Fibroblast of skin of scalp (primary cell): ENCODE results near the gene ATP11A.
"Not testable (repeated sequence)": the region's sequence is repeated elsewhere in the genome, so short reads cannot be mapped to it uniquely, and the experiment has no call there.

Experiments
- DNase-seq: peaks from one replicate; pipeline ENCODE4 v3.0.0-alpha.2; 2013

The ATP11A gene

DNA sequence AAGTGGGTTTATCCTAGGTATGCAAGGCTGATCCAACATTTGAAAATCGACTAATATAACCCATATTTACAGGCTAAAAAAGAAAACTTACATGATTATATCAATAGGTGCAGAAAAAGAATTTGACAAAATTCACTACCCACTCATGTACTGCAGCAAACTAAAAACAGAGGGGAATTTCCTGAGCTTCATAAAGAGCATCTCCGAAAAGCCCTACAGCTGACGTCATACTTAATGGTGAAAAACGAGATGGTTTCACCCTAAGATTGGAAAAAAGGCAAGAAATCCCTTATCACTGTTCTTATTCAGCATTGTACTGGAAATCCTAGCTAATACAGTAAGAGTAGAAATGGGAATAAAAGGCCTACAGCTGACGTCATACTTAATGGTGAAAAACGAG lies 111.0 kb downstream of the ATP11A start:
- not testable (repeated sequence) for DNase-seq

DNA sequence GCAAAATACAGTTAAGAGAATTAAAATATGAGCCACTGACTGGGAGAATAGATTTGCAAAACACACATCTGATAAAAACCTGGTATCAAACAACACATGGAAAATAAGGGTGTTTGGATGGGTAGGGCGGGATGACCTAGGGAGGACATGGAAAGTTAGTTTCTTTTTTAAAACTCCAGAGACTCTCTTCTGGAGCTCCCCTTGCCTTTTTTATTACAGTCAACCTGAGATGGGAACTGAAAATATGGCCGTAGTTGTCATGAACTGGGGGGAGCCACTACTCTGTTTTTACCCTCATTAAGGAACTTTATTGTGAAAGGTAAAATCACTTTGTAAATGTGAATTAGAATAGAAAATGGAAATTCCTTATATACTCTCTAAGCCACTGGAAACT lies 113.0 kb downstream of the ATP11A start:
- no peak for DNase-seq

DNA sequence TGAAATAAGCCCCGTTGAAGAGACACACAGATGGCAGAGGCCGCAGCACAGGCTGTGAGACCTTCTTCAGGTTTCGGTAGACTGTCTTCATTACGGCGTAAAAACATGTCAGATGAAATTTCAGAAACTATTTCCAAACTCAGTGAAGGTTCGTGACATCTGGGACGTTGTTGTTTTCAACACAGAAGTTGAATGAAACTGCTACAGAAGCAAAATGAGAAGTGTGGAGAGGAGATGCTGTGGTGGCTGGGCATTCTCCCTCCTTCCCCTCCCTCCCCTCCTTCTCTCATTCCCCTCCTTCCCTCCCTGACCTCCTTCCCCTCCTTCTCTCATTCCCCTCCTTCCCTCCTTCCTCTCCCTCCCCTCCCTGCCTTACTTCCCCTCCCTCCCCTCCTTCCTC lies 113.6 kb downstream of the ATP11A start:
- no peak for DNase-seq

DNA sequence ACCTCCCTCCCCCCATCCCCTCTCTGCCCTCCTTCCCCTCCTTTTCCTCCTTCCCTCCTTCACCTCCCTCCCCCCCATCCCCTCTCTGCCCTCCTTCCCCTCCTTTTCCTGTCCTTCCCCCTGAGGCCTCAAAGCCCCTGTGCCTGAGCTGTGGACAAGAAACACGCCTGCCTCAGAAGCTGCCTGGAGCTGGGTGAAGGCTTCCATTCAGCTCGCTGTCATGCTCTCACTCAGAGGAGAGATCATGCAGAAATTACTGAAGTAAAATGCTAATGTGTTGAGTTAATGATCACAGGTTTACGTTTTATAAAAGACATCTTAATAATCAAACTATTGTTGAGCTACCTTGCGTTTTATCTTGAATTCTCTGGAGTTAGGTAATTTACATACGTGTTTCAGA lies 114.5 kb downstream of the ATP11A start:
- no peak for DNase-seq

DNA sequence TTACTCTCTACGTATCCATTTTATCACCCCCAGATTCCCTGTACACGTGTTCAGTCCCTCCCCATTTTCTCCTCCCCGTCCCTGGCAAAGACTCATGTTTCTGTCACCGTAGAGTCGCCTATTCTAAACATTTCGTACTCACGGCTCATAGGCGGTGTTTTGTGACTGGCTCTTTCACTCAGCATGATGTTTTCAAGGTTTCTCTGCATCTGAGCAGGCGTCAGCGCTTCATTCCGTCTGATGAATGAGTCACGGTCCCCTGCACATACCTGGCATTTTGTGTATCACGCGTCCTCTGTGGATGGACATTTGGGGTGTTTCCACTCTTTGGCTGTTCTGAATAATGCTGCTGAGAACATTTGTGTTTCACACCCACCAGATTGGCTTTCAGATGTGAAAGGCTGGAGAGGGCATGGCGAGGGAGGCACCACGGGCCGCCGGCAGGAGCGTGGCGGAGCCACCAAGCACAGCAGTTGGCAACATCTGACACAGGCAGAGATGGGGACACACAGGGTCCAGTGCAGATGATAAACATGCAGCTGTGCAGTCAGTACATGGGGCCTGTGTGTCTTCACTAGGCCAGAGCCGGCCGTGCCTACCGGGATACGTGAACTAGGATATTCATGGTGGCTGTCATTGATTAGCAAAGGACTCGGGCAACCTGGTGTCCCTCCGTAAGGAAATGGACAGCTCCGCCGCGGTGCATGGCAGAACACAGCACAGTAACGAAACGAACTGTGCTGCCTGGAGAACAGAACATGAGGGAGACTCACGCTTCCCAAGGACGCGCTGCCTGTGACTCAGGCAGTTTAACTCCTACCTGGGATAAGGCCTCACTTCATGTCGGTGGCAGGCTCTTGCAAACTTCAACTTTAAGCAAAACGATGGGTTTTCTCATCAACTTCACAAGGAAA lies 117.2 kb downstream of the ATP11A start:
- DNase-seq, result no peak

DNA sequence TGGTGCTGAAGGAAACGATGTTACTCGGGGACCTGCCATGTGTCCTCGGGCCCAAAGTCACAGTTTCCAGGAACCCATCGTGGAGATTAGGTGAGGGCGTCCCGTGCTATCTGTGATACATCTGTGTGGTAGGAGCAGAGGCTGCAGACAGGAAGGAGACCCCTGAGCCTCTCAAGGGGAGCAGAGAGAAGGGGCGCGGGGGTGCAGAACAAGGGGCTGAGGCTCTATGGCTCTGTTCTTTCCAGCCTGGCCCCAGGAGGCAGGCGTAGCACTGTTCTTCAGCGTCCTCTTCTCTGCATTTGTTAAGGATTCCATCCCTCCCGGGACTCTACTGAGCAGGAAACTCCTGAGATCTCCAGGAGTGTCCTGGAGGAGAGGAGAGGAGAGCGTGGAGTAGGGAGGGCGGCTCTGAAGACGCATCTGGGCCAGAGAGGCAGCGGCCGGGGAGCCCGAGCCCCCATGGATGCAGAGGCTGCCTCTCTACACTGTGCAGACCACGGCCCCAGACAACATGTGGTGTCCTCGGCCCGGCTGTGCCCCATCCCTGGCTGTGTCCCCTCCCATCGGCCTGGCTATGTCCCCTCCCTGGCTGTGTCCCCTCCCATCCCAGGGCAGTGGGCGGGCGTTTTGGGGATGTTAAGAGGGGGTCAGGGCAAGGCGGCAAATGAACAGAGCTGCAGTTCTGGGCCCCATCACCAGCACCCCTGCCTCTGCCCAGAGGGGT lies 118.0 kb downstream of the ATP11A start:
- DNase-seq, result no peak

DNA sequence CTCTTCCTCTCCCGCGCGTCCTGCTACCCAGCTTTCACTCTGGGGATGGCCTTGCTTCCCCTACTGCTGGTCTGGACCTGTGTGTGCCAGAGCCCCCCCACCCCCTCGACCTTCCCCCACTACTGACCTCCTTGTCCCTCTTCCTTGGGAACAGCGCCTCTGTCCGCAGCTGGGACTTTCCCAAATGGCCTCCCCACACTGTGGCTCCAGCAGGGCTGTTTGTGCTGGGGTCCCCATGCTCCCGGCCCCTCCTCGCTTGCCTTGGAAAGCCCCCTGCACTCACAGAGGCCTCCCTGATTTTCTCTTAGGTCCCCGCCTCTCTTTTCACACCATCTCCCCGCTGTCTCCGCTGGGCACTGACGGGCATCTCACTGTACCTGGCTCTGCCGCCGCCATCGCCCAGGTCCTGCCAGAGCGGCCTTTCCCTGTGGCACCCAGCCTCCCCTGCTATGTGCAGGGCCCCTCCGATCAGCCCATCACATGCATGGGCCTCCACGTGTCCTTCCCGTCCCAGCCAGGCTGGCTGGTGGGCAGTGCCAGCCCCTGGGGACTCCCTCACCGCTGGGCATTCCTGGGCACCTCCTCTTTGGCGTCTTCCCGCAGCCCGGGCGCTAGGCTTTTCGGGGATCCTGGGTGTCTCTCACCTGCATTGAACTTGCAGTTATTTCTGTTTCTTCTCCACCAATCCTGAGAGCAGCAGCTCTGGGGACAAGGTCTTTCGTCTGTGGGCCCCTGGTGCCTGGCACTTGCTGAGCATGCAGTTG lies 118.7 kb downstream of the ATP11A start:
- no peak for DNase-seq

DNA sequence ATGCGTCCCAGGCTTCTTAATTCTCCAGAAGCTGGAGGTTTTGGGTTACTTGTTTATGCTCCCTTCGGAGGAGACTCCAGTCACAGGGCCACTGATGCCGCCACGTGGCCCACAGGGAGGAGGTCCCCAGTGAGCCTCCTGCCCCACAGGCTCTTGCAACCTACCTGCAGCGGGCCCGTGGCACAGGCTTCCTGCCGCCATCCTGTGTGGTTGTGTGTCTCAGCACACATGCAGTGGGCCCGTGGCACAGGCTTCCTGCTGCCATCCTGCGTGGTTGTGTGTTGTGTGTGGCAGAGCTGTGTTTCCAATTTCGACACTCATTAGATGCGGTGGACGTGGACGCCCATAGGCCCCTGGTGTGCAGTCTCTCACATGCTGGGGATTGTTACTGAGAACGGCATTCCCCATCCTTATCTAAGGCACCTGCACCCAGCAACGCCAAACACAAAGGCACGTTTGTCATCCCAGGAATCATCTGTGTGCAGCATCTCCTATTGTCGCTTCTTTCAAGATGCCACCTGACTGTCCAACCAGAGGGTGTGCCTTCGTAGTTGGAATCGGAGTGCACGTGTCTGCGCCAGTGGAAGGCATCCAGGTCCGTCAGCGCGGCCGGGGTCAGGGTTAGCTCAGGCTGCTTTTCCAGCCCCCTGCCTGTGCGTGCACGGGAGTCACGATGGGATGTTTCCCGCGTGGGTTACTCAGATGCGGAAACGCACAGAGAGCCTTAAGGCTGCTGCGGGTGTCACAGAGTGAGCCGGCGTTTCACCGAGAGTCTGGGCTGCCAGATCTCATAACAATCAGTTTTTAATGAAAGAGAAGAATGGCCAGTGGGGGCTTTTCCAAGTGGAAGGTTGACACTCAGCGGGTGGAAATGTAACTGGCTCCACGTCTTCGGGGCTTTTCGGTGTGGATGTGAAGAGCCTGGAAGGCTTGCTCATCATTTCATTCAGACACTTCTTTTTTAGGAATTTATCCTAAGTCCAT lies 119.8 kb downstream of the ATP11A start:
- no peak for DNase-seq

DNA sequence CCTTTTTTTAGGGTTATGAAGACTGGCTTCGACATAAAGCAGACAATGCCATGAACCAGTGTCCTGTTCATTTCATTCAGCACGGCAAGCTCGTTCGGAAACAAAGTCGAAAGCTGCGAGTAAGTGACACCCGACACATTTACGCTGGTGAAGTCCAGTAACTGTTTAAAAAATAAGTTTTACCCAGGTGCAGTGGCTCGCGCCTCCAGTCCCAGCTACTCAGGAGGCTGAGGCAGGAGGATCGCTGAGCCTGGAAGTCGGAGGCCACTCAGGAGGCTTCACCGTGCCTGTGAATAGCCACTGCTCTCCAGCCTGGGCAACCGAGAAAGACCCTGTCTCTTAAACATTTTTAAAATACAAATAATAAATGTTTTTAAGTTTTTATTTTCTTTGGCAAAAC lies 120.8 kb downstream of the ATP11A start:
- no peak for DNase-seq

DNA sequence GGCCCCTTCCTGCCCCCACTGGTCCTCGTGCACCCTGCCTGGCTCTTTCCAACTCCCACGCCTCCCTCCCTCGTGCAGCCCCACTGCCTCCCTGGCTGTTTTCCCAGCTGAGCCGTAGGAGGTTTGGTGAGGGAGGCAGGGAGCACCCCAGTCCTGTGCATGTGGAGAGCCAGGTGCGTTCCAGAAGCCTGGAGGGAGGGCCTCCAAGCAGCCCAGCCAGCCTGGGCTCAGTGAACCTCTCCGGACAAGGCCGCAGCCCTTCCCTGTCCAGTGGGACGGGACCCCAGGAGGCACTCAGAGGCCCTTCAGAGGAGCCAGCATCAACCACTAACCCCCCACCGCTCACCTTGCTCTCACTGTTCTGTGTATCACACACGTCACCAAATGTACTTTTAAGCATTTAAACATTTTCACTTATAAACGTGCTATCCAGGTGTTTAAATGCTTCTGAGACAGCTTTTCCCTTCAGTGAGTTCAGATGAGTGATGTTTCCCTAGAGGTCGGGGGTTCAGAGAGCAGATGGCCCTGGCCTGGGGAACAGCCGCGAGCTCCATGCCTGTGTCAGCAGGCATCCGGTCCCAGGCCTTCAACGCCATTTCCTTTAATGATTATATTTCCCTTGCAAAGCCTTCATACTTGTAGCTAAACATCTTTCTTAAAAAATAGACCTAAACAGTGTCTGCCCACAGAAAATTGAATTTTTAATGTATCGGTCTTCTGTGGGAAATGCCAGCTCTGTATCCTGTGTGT lies 122.6 kb downstream of the ATP11A start:
- no peak for DNase-seq

DNA sequence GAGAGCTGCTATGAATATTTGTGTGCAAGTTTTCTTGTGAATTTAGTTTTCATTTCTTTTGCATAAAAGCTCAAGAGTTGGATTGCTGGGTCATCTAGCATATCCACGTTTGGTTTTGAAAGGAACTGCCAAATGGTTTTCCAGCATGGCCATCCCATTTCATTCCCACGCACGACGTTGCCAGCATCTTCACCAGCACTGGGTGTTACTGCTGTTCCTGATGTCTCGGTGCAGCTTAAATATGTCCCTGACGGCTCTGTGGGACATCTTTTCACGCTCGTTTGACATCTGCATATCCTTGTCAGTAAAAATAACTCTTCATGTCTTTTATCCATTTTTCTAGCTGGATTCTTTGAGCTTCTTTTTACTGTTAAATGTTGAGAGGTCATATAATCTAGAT lies 123.7 kb downstream of the ATP11A start:
- no peak for DNase-seq

DNA sequence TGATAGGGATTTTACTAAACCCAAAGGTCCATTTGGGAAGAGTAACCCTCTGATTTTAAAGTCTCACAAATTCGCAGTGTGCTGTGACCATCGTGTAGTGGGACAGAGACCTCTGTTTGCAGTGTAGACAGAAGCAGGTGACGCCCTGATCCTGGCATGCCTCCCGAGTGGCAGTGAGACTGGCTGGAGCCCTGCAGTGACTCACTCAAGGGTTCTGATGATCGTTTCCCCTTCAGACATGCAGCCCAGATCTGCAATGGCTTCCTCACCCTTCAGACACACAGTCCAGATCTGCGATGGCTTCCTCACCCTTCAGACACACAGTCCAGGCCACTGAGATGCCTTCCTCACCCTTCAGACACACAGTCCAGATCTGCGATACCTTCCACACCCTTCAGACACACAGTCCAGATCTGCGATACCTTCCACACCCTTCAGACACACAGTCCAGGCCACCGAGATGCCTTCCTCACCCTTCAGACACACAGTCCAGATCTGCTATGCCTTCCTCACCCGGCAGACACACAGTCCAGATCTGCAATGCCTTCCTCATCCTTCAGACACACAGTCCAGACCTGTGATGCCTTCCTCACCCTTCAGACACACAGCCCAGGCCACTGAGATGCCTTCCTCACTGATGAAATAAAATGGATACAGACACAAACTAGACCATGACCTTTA lies 125.2 kb downstream of the ATP11A start:
- no peak for DNase-seq

DNA sequence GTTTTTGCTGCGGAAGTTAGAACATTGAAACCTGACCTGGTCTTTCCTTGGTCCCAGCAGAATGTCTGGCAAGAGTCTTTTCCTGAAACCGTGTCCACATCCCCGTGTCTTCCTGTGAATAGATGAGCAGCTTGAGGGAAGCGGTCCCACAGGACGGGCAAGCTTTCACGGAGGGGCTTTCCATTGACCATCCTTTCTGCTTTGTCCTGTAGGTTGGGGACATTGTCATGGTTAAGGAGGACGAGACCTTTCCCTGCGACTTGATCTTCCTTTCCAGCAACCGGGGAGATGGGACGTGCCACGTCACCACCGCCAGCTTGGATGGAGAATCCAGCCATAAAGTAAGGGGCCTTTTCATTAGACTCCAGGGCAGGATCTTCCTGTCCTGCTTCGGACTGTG lies 126.0 kb downstream of the ATP11A start:
- DNase-seq, result no peak

DNA sequence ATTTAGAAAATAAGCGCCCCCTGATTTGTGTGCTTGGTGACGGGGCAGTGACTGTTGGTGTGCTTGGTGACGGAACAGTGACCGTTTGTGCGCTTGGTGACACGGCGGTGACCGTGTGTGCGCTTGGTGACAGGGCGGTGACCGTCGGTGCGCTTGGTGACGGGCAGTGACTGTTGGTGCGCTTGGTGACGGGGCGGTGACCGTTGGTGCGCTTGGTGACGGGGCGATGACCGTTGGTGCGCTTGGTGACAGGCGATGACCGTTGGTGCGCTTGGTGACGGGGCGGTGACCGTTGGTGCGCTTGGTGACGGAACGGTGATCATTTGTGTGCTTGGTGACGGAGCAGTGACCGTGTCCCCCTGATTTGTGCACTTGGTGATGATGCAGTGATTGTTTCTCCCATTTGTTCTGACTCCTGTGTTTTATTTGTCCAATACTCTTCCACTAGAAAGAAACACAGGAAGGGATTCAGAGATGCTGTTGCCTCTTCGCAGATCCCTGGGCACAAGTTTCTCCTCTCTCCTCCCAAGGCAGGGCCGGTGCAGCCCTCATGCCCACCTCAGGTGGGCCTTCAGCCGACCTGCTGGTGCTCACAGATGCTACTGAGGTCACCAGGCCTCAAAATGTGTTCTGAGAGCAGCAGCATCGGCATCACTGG lies 128.3 kb downstream of the ATP11A start:
- DNase-seq, result no peak

DNA sequence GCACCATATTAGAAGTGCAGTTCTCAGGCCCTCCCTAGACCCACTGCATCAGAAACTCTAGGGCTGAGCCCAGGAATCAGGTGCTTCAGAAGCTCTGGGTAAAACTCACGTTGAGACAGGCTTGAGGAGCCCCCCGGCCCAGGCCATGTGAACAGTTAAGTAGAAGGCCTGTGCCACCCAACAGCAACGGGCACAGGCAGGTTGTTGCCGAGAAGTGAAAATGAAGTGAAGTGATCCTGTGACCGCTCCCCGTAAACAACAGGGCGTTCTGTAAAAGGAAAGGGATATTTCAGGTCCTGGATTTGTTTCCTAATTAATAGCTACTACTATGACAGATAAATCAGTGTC lies 128.8 kb downstream of the ATP11A start:
- no peak for DNase-seq

DNA sequence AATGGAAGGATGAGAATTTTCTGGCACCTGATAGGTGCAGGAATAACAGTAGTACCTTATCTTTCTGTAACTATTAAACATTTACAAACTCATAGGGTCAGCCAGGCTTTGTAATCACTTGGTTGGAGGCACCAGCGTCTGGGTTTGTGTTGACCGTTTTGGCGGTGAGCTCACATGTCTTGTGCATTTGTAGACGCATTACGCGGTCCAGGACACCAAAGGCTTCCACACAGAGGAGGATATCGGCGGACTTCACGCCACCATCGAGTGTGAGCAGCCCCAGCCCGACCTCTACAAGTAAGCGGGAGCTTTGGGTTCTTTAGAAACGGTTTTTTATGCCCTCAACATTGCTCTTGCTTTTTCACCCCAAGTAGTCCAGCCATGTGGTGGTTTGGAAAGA lies 129.3 kb downstream of the ATP11A start:
- no peak for DNase-seq

DNA sequence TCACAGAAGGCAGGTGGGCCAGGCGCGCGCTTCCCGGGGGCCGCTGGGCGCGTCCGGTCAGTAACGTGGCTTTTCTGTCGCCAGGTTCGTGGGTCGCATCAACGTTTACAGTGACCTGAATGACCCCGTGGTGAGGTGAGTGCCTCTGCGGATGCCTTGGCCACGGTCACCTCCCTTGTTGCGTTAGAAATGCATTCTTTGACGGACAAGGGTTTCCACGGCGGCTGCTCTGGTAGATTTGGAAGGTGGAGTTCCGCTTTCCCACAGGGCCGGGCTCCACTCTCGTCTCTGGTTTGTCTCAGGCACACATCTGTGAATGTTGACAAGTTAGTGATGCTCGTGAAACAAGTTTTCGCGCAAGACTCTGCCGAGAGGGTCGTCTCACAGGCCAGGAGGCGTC lies 130.0 kb downstream of the ATP11A start:
- DNase-seq, result no peak

DNA sequence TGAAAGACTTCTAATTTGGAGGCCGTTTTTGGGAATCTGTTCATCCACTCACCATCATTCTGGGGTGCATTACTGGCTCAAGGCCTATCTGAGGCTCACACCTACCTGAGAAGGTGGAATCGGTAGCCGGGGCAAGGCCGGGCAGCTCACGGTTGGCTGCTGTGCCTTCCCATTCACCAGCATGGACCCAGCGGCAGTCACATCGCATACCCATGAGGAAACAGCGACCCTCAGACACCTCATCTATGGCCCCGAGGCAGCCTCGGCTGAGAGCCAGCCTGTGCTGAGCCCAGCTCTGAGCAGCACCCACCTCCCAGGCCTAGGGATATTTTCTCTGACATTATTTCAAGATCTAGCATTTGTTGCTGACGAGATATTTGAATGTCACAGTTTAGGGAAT lies 130.5 kb downstream of the ATP11A start:
- DNase-seq, result no peak

DNA sequence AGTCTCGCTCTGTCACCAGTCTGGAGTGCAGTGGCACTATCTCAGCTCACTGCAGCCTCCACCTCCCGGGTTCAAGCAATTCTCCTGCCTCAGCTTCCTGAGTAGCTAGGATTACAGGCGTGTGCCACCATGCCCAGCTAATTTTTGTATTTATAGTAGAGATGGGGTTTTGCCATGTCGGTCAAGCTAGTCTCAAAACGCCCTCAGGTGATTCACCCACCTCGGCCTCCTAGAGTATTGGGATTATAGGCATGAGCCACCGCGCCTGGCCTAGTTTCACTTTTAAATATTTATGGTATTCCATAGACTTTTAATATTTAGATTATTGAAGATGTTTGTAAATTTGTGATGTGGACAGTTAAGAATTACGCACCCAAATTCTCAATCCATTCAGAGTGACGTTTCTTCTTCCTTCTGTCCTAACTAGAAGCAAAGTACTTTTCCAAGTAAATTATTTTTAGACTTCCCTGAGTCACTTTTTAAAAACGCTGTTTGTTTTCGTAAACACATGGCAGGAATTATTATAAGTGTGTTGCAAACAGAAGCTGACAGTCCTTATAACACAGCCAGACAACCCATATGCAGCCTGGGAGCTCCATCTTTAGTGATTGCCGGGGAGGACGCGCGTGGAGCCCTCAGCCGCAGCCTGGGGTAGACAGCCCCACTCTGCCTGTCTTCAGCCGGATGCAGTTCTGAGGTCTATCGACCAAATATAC lies 131.7 kb downstream of the ATP11A start:
- DNase-seq, result no peak

DNA sequence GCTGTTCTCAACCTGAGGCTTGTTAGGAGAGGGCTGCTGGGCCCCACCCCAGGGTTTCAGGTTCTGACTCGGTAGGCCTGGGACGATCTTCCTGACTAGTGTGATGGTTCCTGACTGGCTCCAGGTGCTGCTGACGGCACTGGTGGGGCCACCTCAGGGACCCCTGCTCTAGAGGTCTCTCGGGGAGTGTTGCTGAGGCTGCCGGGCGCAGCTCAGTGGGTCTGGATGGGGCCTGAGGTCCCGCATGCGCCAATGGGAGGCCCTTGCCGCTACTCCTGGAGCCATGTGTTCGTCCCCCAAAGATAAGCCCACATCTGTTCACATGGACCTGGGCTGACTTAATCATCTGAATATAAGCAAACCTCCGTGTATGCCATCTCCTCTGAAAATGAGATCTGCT lies 133.0 kb downstream of the ATP11A start:
- DNase-seq, result no peak
